ENCODE data around the gene NAA15.

DNA sequence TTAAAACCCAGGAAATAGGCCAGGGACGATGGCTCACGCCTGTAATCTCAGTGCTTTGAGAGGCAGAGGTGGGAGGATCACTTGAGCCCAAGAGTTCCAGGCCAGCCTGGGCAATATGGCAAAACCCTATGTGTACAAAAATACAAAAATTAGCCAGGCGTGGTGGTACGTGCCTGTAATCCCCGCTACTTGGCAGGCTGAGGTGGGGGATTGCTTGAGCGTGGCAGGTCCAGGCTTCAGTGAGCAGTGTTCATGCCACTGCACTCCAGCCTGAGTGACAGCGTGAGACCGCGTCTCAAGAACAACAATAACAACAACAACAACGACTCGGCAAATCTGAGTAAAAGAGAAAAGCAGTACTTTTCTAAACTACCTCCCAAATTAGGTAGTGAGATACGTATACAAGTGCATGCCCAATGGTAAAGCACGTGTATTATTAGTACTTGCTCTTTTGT lies 13.9 kb downstream of the NAA15 start:
- TF ChIP-seq, protein P1, sequence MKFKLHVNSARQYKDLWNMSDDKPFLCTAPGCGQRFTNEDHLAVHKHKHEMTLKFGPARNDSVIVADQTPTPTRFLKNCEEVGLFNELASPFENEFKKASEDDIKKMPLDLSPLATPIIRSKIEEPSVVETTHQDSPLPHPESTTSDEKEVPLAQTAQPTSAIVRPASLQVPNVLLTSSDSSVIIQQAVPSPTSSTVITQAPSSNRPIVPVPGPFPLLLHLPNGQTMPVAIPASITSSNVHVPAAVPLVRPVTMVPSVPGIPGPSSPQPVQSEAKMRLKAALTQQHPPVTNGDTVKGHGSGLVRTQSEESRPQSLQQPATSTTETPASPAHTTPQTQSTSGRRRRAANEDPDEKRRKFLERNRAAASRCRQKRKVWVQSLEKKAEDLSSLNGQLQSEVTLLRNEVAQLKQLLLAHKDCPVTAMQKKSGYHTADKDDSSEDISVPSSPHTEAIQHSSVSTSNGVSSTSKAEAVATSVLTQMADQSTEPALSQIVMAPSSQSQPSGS (tag by site-specific recombination; IDR thresholded peaks at IDR 0.05; ENCODE audit: low read depth): no peak
- TF ChIP-seq ZNF501 (tag by site-specific recombination; IDR thresholded peaks at IDR 0.05): no peak
- no peak for TF ChIP-seq YY1 (tag by site-specific recombination; IDR thresholded peaks at IDR 0.05)
- TF ChIP-seq, protein P2, sequence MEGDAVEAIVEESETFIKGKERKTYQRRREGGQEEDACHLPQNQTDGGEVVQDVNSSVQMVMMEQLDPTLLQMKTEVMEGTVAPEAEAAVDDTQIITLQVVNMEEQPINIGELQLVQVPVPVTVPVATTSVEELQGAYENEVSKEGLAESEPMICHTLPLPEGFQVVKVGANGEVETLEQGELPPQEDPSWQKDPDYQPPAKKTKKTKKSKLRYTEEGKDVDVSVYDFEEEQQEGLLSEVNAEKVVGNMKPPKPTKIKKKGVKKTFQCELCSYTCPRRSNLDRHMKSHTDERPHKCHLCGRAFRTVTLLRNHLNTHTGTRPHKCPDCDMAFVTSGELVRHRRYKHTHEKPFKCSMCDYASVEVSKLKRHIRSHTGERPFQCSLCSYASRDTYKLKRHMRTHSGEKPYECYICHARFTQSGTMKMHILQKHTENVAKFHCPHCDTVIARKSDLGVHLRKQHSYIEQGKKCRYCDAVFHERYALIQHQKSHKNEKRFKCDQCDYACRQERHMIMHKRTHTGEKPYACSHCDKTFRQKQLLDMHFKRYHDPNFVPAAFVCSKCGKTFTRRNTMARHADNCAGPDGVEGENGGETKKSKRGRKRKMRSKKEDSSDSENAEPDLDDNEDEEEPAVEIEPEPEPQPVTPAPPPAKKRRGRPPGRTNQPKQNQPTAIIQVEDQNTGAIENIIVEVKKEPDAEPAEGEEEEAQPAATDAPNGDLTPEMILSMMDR (tag by site-specific recombination; IDR thresholded peaks at IDR 0.05): no peak
- TF ChIP-seq, protein P3, sequence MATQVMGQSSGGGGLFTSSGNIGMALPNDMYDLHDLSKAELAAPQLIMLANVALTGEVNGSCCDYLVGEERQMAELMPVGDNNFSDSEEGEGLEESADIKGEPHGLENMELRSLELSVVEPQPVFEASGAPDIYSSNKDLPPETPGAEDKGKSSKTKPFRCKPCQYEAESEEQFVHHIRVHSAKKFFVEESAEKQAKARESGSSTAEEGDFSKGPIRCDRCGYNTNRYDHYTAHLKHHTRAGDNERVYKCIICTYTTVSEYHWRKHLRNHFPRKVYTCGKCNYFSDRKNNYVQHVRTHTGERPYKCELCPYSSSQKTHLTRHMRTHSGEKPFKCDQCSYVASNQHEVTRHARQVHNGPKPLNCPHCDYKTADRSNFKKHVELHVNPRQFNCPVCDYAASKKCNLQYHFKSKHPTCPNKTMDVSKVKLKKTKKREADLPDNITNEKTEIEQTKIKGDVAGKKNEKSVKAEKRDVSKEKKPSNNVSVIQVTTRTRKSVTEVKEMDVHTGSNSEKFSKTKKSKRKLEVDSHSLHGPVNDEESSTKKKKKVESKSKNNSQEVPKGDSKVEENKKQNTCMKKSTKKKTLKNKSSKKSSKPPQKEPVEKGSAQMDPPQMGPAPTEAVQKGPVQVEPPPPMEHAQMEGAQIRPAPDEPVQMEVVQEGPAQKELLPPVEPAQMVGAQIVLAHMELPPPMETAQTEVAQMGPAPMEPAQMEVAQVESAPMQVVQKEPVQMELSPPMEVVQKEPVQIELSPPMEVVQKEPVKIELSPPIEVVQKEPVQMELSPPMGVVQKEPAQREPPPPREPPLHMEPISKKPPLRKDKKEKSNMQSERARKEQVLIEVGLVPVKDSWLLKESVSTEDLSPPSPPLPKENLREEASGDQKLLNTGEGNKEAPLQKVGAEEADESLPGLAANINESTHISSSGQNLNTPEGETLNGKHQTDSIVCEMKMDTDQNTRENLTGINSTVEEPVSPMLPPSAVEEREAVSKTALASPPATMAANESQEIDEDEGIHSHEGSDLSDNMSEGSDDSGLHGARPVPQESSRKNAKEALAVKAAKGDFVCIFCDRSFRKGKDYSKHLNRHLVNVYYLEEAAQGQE (tag by site-specific recombination; IDR thresholded peaks at IDR 0.05): no peak
